Cardiac fibroblast (primary cell): Measurements from ENCODE around the gene SBNO2.

Source experiments
- DNase-seq, 2 donors: peaks; one replicate each; pipeline versions ENCODE4 v3.0.0 to v3.0.0-alpha.2; 2010; ENCODE audit warnings: low read depth in 2 of 2
- H3K4me3 ChIP-seq, 2 donors: replicated peaks in 1 of 2; 1 replicate in 1 of 2; 2 replicates in 1 of 2; pipeline ENCODE4 v1.5.1; 2011; ENCODE audit warnings: low read depth in 2 of 2, low read length in 2 of 2, mild to moderate bottlenecking in 2 of 2, moderate library complexity in 1 of 2
- CTCF ChIP-seq: IDR thresholded peaks from one replicate; pipeline ENCODE4 v1.5.1; 2011; ENCODE audit warnings: low read depth, mild to moderate bottlenecking, low read length, inconsistent platforms

Gene SBNO2

DNA sequence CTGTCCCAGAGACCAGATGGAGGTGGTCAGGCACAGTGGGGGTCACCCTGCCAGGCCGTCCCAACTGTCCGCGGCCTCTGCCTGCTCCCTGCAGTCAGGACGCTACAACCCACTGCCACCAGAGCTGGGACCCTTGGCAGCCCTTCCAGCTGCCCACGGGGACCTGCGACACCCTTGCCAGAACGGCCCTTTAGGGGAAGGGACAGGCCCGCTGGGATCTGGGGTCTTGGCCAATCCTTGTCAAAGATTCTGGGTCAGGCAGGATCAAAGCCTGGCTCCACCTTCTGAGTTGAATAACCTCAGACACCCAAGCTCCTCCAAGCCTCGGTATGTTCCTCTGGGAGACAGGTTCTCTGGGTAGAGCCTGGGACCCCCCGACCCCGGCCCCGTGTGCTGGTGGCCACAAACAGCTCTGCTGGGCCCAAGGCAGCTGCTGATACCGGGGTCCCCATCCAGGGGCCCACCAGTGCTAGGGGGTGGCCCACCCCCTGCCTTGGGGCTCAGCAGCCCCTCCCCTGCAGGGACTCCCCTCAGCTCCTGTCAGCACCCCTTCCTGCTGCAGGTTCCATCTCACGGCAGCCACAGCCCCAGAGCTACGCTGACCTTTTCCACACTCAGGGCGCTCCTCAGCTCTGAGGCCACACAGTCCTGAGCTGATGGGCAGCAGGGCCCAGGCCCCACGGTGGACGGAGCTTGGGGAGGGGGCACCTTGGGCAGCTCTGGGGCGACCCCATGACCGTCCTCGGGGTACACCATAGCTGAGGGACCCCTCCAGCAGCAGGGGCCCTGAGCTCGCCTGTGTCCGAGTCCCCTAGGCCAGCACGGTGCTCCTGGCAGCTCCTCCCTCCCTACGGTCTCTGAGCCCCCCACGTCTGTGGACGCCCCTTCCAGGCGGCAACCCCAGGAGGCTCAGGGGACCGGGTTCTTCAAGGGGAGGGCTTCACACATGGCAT is 18.4 kb downstream of the SBNO2 start:
- H3K4me3 ChIP-seq, result peak overlapping the region in 1 of 2 donors; percentile 33
- TF ChIP-seq CTCF, result no peak
- peak; percentile 43 for DNase-seq

- no peak for TF ChIP-seq CTCF
- H3K4me3 ChIP-seq, result peak overlapping the region; percentile 24 to 51
- DNase-seq, result peak; percentile 92 to 96
Measured at GRCh38 chr19:1154731-1155351, 19.2 kb downstream of the SBNO2 start.

GRCh38 chr19:1153891-1154730 is 20.0 kb downstream of the SBNO2 start:
- H3K4me3 ChIP-seq, result peak overlapping the region; percentile 24 to 51
- TF ChIP-seq CTCF, result no peak
- no peak for DNase-seq

DNA sequence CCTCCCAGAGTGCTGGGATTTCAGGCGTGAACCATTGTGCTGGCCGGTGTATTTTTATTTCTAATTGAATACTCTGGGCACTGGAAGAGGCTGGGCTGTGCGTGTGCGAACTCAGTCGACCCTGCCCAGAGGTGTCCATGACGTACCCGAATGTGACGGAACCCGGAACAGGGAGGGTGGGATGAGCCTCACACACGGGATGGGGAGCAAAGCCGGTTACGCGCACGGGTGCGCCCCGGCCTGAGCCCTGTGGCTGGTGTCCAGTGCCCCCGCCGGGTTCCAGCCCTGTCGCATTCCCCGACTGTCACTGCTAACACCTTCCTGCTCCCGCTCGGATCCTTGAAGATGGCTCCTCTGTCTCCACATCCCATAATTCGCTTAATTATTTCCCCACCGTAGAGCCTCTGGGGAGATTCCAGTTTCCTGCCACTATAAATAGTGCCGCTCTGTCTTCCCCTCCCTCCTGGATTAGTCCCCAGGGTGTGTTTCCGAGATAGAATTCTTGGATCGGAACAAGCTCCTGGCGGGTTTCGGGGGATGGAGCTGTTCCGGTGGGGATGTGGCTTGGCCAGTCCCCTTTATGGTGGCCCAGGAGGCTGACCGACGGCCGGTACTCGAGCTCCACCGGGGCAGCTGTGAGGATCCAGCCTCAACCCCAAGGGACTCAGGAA is 22.0 kb downstream of the SBNO2 start:
- no peak for TF ChIP-seq CTCF
- DNase-seq, result peak; percentile 61 to 81
- peak overlapping the region in 1 of 2 donors; percentile 10 for H3K4me3 ChIP-seq

DNA sequence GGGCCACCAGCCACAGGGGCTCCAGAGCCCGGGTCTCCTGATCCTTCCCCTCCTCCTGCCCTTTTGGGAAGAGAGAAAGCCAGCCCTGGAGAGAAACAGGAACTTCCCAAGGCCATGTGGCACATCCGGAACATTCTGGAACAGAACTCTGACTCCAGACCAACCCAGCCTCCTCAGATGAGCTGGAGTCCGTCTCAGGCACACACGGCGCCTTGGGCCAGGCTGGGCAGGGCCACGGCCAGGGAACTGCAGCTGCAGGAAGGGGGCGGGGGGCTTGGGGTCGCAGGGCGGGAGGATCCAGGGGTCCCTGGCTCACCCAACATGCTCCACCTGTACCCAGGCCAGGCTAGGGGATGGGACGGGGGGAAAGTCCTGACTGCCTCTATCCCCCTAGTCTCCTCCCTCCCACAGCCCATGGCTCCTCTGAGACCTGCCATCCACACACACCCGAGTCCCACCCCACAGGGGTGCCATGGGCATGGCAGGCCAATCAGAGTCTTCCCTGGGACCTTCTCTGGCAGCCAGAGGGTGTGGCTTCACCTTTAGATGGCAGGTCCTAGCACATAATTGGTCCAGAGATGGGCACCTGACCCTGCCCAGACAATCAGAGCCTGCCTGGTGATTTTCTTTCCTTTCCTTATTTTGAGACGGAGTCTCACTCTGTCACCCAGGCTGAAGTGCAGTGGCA is 22.9 kb downstream of the SBNO2 start:
- no peak overlapping the region for H3K4me3 ChIP-seq
- no peak for DNase-seq
- TF ChIP-seq CTCF, result no peak
